Loucy (cell line): ENCODE results near the gene EIPR1.

Source experiments
- CTCF ChIP-seq: fragments of 200-600 bp; sonication (generic); conservative IDR thresholded peaks from 2 replicates; pipeline ENCODE4 v1.5.1; 2014; ENCODE audit warnings: mild to moderate bottlenecking, antibody characterized with exemption, low read length
- EZH2phosphoT487 ChIP-seq: fragments of 200-600 bp; IDR thresholded peaks from 2 replicates; pipeline ENCODE4 v1.6.1; 2018; ENCODE audit warnings: antibody characterized with exemption, mild to moderate bottlenecking, moderate library complexity, borderline replicate concordance

GRCh38 chr2:3377612-3378432 is at the start of gene EIPR1:
- TF ChIP-seq CTCF, result no peak
- no peak for TF ChIP-seq EZH2phosphoT487
